OCI-LY7 (cell line): ENCODE data around the gene AFDN. TPM values are rescaled to one million over a fixed set of nuclear protein-coding genes. Genes with fewer than 3 reads are reported as not detected.

Source experiments
- BruUV-seq: library from RNA; stranded (reverse); fragments of 400-500 nt; replicated peaks from 2 replicates; lab custom pipeline; 2021; lab: Mats Ljungman, UMichigan
- CTCF ChIA-PET: fragments of 300-600 bp; sonication (Branson Sonifier 250); formaldehyde crosslinking; loops from one replicate; lab custom pipeline; 2022; ENCODE audit warnings: antibody characterized with exemption; ENCODE audit not compliant: unreplicated experiment; lab: Charles Lee
- POLR2A ChIA-PET: fragments of 300-600 bp; sonication (Branson Sonifier 250); formaldehyde crosslinking; loops from one replicate; lab custom pipeline; 2022; ENCODE audit warnings: antibody characterized with exemption; lab: Charles Lee
- DNase-seq: peaks from one replicate; pipeline ENCODE4 v3.0.0-alpha.2; 2015; ENCODE audit warnings: low spot score
- H2AFZ ChIP-seq: fragments of 200-600 bp; sonication (generic), shearing (Covaris generic); 2 replicates; pipeline ENCODE4 v1.6.1; 2014; ENCODE audit warnings: mild to moderate bottlenecking, antibody characterized with exemption, low read length, moderate library complexity
- H3K27ac ChIP-seq: fragments of 200-600 bp; sonication (generic); 2 replicates; pipeline ENCODE4 v1.5.1; 2014; ENCODE audit warnings: mixed run types, low read depth, mild to moderate bottlenecking, moderate library complexity, low read length, inconsistent platforms; ENCODE audit not compliant: poor library complexity, severe bottlenecking
- H3K36me3 ChIP-seq: fragments of 200-600 bp; sonication (generic); 2 replicates; pipeline ENCODE4 v1.6.1; 2014; ENCODE audit warnings: mild to moderate bottlenecking, antibody characterized with exemption, low read length, moderate library complexity, mixed read lengths; ENCODE audit not compliant: insufficient read depth
- H3K4me1 ChIP-seq: fragments of 200-600 bp; sonication (generic); 2 replicates; pipeline ENCODE4 v1.5.1; 2014; ENCODE audit warnings: mild to moderate bottlenecking, low read length; ENCODE audit not compliant: insufficient read depth, poor library complexity, severe bottlenecking
- H3K4me2 ChIP-seq: fragments of 200-600 bp; sonication (generic); 2 replicates; pipeline ENCODE4 v1.6.1; 2014; ENCODE audit warnings: mild to moderate bottlenecking, low read length
- H3K4me3 ChIP-seq: fragments of 200-600 bp; sonication (generic); 2 replicates; pipeline ENCODE4 v1.5.1; 2014; ENCODE audit warnings: mild to moderate bottlenecking, low read depth, low read length; ENCODE audit not compliant: poor library complexity, severe bottlenecking
- H3K79me2 ChIP-seq: fragments of 200-600 bp; sonication (generic); 2 replicates; pipeline ENCODE4 v1.6.1; 2016; ENCODE audit warnings: low read depth, mild to moderate bottlenecking, low read length, moderate library complexity, mixed read lengths; ENCODE audit not compliant: insufficient read depth
- H3K9me2 ChIP-seq: fragments of 200-600 bp; sonication (generic); 2 replicates; pipeline ENCODE4 v1.6.1; 2016; ENCODE audit warnings: mild to moderate bottlenecking, low read length, mixed read lengths; ENCODE audit not compliant: insufficient read depth
- H3K9me3 ChIP-seq: fragments of 200-600 bp; sonication (generic); 2 replicates; pipeline ENCODE4 v1.6.1; 2014; ENCODE audit warnings: mild to moderate bottlenecking, mixed run types, low read length, mixed read lengths
- H4K20me1 ChIP-seq: fragments of 200-600 bp; sonication (generic); 2 replicates; pipeline ENCODE4 v1.6.1; 2014; ENCODE audit warnings: mild to moderate bottlenecking, antibody characterized with exemption, low read length, moderate library complexity, mixed read lengths; ENCODE audit not compliant: insufficient read depth
- EZH2phosphoT487 ChIP-seq: fragments of 200-600 bp; sonication (generic); IDR thresholded peaks from 2 replicates; pipeline ENCODE4 v1.6.1; 2018; ENCODE audit warnings: low read depth, borderline replicate concordance, mild to moderate bottlenecking, mixed run types, antibody characterized with exemption, low read length, moderate library complexity, mixed read lengths
- intact Hi-C: fragments of 100-400 bp; cut with micrococcal nuclease; formaldehyde crosslinking; loops from one replicate; pipeline ENCODE4 v1.10.0; 2022; ENCODE audit not compliant: unreplicated experiment
- total RNA-seq, 2 experiments: library from RNA; depleted of rRNA in 1 of 2; stranded (reverse); fragments of >200 nt in 1 of 2; shearing (Covaris generic) in 1 of 2; gene quantifications; 2 replicates each; pipeline ENCODE4 v1.2.3, GENCODE V29; 2014 to 2022
- TF ChIP-seq, protein P1 (sequence below): fragments of 200-600 bp; sonication (generic); conservative IDR thresholded peaks from 2 replicates; pipeline ENCODE4 v1.5.1; 2014; ENCODE audit warnings: mild to moderate bottlenecking, antibody characterized with exemption, low read length, moderate library complexity, mixed read lengths

AFDN gene
- total RNA-seq, 2 experiments from 2014 or later: 43.6 to 71.6 TPM

DNA sequence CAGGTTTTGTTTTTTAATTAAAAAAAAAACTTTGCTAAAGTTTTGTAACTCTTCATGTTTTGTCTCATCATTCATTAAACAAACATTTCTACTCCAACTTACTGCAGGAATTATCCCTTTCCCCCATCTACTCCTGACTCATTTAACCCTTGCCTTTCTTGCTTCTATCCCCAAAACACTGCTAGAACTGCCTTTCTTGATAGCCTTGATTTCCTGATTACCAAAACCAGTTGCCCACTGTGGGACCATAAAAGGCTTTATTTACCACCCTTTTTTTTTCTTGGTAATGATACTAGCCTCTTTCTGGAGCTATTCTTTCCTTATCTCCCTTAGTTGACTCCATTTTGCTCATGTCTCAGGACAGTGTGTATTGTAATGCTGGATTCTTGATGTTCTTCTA is 15.3 kb downstream of the AFDN start:
- BruUV-seq: no TSS peak
- POLR2A ChIA-PET: no interaction called here
- Histone ChIP-seq H3K9me2 (no peaks in the 10 kb centered on the region), H3K4me3 (no peak overlapping the region), H3K4me2 (no peak overlapping the region), H3K9me3 (no peaks in the 10 kb centered on the region), H3K4me1 (no peaks in the 10 kb centered on the region), H4K20me1 (peaks cover 39% of the 10 kb centered on the region), H2AFZ (no peak overlapping the region), H3K36me3 (no peaks in the 10 kb centered on the region), H3K79me2 (no peaks in the 10 kb centered on the region), H3K27ac (no peak overlapping the region)
- intact Hi-C loops: no loop called here
- TF ChIP-seq EZH2phosphoT487: no peak
- TF ChIP-seq, protein P1, sequence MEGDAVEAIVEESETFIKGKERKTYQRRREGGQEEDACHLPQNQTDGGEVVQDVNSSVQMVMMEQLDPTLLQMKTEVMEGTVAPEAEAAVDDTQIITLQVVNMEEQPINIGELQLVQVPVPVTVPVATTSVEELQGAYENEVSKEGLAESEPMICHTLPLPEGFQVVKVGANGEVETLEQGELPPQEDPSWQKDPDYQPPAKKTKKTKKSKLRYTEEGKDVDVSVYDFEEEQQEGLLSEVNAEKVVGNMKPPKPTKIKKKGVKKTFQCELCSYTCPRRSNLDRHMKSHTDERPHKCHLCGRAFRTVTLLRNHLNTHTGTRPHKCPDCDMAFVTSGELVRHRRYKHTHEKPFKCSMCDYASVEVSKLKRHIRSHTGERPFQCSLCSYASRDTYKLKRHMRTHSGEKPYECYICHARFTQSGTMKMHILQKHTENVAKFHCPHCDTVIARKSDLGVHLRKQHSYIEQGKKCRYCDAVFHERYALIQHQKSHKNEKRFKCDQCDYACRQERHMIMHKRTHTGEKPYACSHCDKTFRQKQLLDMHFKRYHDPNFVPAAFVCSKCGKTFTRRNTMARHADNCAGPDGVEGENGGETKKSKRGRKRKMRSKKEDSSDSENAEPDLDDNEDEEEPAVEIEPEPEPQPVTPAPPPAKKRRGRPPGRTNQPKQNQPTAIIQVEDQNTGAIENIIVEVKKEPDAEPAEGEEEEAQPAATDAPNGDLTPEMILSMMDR: no peak
- no peak for DNase-seq
- CTCF ChIA-PET: no interaction called here

DNA sequence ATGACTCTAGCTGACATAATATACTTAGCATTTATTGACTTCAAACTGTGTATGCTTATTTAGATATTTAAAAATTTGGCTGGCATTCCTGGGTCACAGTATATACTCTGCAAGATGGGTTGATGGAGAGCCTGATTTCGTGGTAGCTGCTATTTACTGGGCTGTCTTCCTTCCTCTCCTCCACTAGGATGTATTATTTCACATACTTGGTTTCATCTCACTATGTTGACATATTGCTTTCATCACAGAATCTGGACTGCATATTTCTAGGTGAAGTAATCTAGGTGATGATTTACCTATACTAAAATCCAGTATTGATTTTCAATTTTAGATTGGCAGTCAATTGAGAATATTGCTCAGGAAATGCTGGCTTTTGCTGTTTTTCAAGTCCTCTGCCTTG is 15.7 kb downstream of the AFDN start:
- no peak for DNase-seq
- no peak for TF ChIP-seq EZH2phosphoT487
- CTCF ChIA-PET: no interaction called here
- Histone ChIP-seq H4K20me1 (peaks cover 41% of the 10 kb centered on the region), H3K79me2 (no peaks in the 10 kb centered on the region), H3K4me3 (no peak overlapping the region), H3K4me1 (no peaks in the 10 kb centered on the region), H3K36me3 (no peaks in the 10 kb centered on the region), H2AFZ (no peak overlapping the region), H3K27ac (no peak overlapping the region), H3K9me2 (no peaks in the 10 kb centered on the region), H3K9me3 (no peaks in the 10 kb centered on the region), H3K4me2 (no peak overlapping the region)
- intact Hi-C loops: no loop called here
- POLR2A ChIA-PET: interaction anchor here (2.4 kb wide), 1 partner anchor 13 kb away, joined by 18 read pairs; no protein-coding TSS in a partner anchor
- no TSS peak for BruUV-seq

DNA sequence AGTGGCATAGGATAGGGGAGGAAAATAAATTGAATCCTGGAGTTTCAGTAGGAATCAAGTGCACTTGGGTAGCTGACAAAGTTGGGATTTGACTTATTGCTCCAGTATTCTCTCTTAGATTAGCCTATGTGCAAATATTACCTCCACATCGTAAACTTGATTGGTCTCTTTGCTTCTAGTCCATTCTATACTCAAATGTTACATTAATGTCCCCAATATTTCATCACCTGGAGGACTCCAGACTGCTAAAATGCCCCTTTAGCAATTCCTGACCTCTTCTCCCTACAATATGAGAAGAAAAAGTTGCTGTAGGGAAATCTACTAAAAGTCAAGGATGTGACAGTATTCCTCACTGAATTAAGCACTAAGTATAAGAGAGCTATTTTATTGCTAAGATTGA is 16.3 kb downstream of the AFDN start:
- no peak for DNase-seq
- no peak overlapping the region for H3K4me2 ChIP-seq
- no peak overlapping the region for H2AFZ ChIP-seq
- no peaks in the 10 kb centered on the region for H3K79me2 ChIP-seq
- CTCF ChIA-PET: no interaction called here
- intact Hi-C loops: no loop called here
- no peaks in the 10 kb centered on the region for H3K9me3 ChIP-seq
- H4K20me1 ChIP-seq: peaks cover 39% of the 10 kb centered on the region
- no peak overlapping the region for H3K4me3 ChIP-seq
- no peaks in the 10 kb centered on the region for H3K9me2 ChIP-seq
- no peaks in the 10 kb centered on the region for H3K4me1 ChIP-seq
- no TSS peak for BruUV-seq
- H3K36me3 ChIP-seq: no peaks in the 10 kb centered on the region
- H3K27ac ChIP-seq: no peak overlapping the region
- TF ChIP-seq, protein P1: no peak
- TF ChIP-seq EZH2phosphoT487: no peak
- POLR2A ChIA-PET: interaction anchor here (0.6 to 2.4 kb wide), 4 partner anchors 10 to 36 kb away, joined by 3 to 18 read pairs (median 4); no protein-coding TSS in a partner anchor
